Right cardiac atrium (tissue), 5 donors: Measurements from ENCODE around the gene C2orf81. TPM values are rescaled to one million over a fixed set of nuclear protein-coding genes. Genes with fewer than 3 reads are reported as not detected.
A peak's percentile ranks its signal among the peaks of the same experiment; 100 is the strongest.

ENCODE experiments used
- ATAC-seq, 2 donors: fragments of 200-7000 bp; cut with Tn5 transposase; one replicate each; pipeline versions ENCODE4 v1.8.0 to v1.9.1; 2020; ENCODE audit warnings: moderate library complexity in 2 of 2, mild to moderate bottlenecking in 1 of 2
- DNase-seq, 3 donors: peaks; one replicate each; pipeline ENCODE4 v3.0.0-alpha.2; 2020
- H3K27ac ChIP-seq: one replicate; pipeline ENCODE4 v1.5.1; 2013; ENCODE audit warnings: mild to moderate bottlenecking, low read length, control low read depth, moderate library complexity
- H3K27me3 ChIP-seq: one replicate; pipeline ENCODE4 v1.6.1; 2013; ENCODE audit not compliant: control insufficient read depth, insufficient read depth
- H3K4me1 ChIP-seq: one replicate; pipeline ENCODE4 v1.6.1; 2013; ENCODE audit warnings: low read length; ENCODE audit not compliant: control insufficient read depth, insufficient read depth
- H3K4me3 ChIP-seq: one replicate; pipeline ENCODE4 v1.5.1; 2013; ENCODE audit warnings: low read length, control low read depth
- H3K9me3 ChIP-seq: one replicate; pipeline ENCODE4 v1.6.1; 2013; ENCODE audit warnings: low read length; ENCODE audit not compliant: control insufficient read depth
- WGBS: extraction: QIAGEN DNeasy Blood & Tissue Kit; methylation state at CpG from one replicate; pipeline ENCODE4 v1.1.7; 2013; 5-methylcytosine and 5-hydroxymethylcytosine counted together
- intact Hi-C, 4 donors: fragments of 100-400 bp; cut with DNase I; formaldehyde crosslinking; loops; one replicate each; pipeline versions ENCODE4 v1.11.0 to v1.14.0; 2022 to 2023
- polyA plus RNA-seq: library from polyadenylated mRNA; stranded (reverse); fragments of 200-250 nt; gene quantifications from one replicate; pipeline ENCODE4 v1.2.3, GENCODE V29; 2013
- total RNA-seq, 4 donors: library from RNA; stranded (reverse); fragmentation: NEBNext Ultra II Directional; extraction: Animal tissue kit (Norgen Biotek cat#: 25700); gene quantifications; one replicate each; pipeline ENCODE4 v1.2.1, GENCODE V29; 2021
- donor health status: healthy with polysubstance abuse.
- donor health status: DM: no; HTN: yes; CAD: no.
- donor health status: DM: no; HTN: no; CAD: no.
- donor health status: DM: no; HTN: yes; CAD: no; lungs with severe emphysema.
- donor health status: DM: yes; HTN: yes; CAD: no.

Gene C2orf81
- total and polyA plus RNA-seq, 5 donors = 0.88 to 1.6 (median 1.1) TPM

DNA sequence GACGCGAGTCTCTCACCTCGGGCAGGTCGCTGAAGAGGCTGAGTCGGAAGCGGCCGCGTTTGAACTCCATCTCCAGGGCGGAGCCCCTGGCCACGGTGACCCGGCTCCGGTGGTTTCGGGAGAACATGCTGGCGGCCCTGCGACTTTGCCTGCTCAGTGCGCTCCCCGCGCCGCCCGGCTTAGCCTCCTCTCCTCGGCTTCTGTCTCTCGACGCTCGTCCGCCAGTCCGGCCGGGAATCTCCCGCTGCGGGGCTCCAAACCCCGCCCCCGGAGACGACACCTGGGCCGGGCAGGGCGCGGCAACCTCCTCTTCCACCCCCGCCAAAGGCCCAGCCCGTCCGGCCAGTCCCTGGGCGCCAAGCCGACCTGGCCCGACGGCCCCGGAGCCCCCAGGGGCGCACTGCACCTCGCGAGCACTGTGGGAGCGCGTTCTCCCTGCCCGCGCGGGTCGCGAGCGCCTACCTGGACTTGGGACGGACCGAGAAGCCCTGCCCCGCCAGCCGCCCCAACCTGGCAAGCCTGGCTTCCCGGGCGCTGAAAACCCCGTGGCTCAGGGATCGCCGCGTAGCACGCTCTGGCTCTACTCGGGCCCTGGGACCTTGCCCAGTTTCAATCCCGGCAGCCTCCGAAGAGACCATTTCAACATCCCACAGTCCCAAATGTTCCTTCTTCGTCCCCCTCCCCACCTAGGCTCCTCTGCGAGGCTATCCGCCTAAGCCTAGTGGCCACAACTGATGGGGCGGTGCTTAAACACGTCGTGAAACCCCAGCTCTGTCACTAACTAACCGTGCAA, 20.5 kb upstream of the C2orf81 start, which contains the start of gene RTKN:
Gene RTKN (minus strand): TSS at position 248 of the 793 bp plus-strand sequence. CDS start 121 bp downstream, at position 127.
- peak; percentile 3 to 4 for ATAC-seq
- peaks cover 2% of the 10 kb centered on the region for H3K4me1 ChIP-seq
- H3K4me3 ChIP-seq = peak within 1 kb of the TSS; percentile 16
- WGBS = 10% methylated on average over 75 of the region's 75 CpGs
- peak within 1 kb of the TSS; percentile 89 for H3K27ac ChIP-seq
- no peaks in the 10 kb centered on the region for H3K27me3 ChIP-seq
- no peaks in the 10 kb centered on the region for H3K9me3 ChIP-seq
- intact Hi-C loops = no loop called here
- peak; percentile 60 to 82 (median 82) for DNase-seq

- H3K4me3 ChIP-seq = peak overlapping the region; percentile 16
- H3K27me3 ChIP-seq = no peaks in the 10 kb centered on the region
- ATAC-seq = peak; percentile 2 to 3
- H3K4me1 ChIP-seq = peaks cover 2% of the 10 kb centered on the region
- WGBS = 21% methylated on average over 33 of the region's 33 CpGs
- peak in 1 of 3 donors; percentile 73 for DNase-seq
- peak overlapping the region; percentile 89 for H3K27ac ChIP-seq
- H3K9me3 ChIP-seq = no peaks in the 10 kb centered on the region
- intact Hi-C loops = no loop called here
Measured at GRCh38 chr2:74441170-74441689, 19.8 kb upstream of the C2orf81 start.

DNA sequence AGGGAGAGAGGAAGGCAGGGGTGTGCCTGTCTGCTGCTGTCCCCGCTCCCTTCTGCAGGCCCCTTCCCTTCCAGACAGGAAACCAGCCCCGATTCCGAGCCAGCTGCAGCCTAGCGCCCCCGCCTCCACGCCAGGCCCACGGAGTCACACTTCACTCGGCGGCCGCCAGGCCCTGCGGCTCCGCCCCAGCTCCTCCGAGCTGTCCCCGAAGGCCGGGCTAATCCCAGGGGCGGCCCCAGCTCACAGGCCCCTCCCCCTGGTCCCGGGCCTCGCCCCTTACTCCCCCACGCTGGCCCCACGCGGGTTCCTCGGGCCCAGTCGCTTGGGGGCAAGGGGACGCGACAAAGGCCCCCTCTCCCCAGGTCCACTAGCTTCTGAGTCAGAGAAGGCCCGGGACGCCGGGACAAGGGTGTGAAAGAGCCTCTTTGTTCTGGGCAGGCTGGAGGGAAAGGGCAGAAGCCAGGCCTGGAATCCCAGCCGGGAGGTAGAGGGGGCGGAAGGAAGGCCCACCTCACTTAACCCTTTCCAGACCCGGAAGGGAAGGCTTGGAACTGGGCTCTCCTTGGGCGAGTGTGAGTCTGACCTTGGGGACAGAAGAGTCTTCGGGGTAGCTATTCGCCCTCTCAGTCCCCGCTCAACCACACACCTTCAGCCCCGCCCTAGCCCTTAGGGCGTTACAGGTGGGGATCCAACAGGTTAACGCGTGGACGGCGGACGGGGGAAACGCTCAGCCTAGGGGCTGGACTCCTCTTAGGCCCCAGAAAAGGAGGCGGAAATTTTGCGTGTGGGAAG, 19.2 kb upstream of the C2orf81 start:
- peaks cover 2% of the 10 kb centered on the region for H3K4me1 ChIP-seq
- 7% methylated on average over 45 of the region's 45 CpGs for WGBS
- ATAC-seq (peak; percentile 95), DNase-seq (peak; percentile 94 to 97 (median 97))
- H3K4me3 ChIP-seq = peak overlapping the region; percentile 16
- no peaks in the 10 kb centered on the region for H3K9me3 ChIP-seq
- H3K27me3 ChIP-seq = no peaks in the 10 kb centered on the region
- intact Hi-C loops = no loop called here
- peak overlapping the region; percentile 89 for H3K27ac ChIP-seq

DNA sequence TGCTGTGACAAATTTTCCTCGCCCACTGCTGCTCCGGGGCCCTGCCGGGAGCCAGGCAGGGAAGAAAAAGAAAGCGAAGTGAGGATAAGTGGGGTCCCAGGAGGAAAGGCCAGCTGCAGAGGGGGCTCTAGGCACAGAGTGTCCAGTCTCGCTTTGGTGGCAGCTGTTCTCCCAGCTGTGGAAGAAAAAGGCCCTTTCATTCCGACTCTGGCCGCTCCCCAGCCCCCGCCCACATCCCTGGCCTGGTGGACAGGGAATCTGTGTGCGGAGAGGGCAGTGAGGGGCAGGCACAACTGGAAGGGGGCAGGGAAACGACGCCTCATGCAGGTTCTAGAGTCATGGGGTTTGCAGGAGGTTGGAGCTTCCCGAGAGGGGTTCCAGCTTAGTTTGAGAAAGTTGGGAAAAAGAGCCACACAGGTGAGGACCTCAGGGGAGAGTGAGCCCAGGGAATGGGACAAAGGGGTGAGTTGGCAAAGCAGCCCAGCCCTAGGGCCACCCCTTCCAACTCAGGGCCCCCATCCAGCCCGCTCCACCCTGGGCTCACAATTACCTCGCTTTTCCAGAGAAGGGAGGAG, 18.5 kb upstream of the C2orf81 start:
- ATAC-seq (peak; percentile 71 to 75), DNase-seq (peak; percentile 91 to 95 (median 95))
- Histone ChIP-seq H3K27ac (peak overlapping the region; percentile 89), H3K27me3 (no peaks in the 10 kb centered on the region), H3K4me3 (peak overlapping the region; percentile 16), H3K4me1 (peaks cover 2% of the 10 kb centered on the region), H3K9me3 (no peaks in the 10 kb centered on the region)
- intact Hi-C loops = no loop called here
- WGBS = 6% methylated on average over 14 of the region's 14 CpGs

DNA sequence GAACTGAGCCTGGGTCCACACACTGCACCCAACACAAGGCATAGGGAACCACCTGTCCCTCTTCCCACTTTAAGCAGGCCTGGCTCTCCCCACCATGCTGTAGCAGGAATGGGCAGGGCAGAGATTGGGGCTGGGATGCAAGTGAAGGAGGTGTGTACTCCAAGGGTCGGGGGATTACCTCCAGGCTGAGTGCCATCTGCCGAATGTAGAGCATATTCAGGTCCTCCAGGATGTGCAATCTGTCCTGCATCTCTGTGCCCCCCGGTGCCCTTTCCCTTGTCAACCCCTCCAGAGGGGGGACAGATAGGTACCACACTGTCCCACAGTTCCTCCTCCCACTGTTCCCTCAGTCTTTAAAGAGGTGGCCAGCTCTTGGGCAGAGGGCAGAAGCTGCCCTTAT, 18.0 kb upstream of the C2orf81 start:
- Histone ChIP-seq H3K27me3 (no peaks in the 10 kb centered on the region), H3K9me3 (no peaks in the 10 kb centered on the region), H3K4me3 (peak overlapping the region; percentile 16), H3K4me1 (peaks cover 2% of the 10 kb centered on the region), H3K27ac (peak overlapping the region; percentile 18)
- DNase-seq (peak in 1 of 3 donors; percentile 51), ATAC-seq (no peak)
- 18% methylated on average over 3 of the region's 3 CpGs for WGBS
- intact Hi-C loops = no loop called here

DNA sequence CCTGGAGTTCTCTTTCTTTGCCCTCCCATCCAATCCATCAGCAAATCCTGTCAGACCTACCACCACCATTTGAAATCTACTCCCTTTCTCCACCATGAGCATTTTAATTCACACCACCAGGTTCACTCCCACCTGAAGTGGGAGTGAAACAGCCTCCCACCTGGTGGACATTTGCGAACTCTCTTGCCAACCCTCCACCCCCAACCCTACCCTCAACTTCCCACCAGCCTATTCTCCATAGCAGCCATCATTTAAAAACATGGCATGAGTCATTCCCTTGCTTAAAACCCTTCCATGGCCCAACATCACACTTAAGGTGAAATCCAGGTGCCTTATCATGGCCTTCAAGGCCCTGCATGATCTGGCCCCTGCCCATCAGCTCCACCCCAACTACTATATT, 16.8 kb upstream of the C2orf81 start:
- DNase-seq (no peak), ATAC-seq (no peak)
- H3K4me3 ChIP-seq = no peak overlapping the region
- no peaks in the 10 kb centered on the region for H3K27me3 ChIP-seq
- intact Hi-C loops = no loop called here
- no peak overlapping the region for H3K27ac ChIP-seq
- 95% methylated on average over 1 of the region's 1 CpG for WGBS
- H3K4me1 ChIP-seq = peaks cover 2% of the 10 kb centered on the region
- H3K9me3 ChIP-seq = no peaks in the 10 kb centered on the region

DNA sequence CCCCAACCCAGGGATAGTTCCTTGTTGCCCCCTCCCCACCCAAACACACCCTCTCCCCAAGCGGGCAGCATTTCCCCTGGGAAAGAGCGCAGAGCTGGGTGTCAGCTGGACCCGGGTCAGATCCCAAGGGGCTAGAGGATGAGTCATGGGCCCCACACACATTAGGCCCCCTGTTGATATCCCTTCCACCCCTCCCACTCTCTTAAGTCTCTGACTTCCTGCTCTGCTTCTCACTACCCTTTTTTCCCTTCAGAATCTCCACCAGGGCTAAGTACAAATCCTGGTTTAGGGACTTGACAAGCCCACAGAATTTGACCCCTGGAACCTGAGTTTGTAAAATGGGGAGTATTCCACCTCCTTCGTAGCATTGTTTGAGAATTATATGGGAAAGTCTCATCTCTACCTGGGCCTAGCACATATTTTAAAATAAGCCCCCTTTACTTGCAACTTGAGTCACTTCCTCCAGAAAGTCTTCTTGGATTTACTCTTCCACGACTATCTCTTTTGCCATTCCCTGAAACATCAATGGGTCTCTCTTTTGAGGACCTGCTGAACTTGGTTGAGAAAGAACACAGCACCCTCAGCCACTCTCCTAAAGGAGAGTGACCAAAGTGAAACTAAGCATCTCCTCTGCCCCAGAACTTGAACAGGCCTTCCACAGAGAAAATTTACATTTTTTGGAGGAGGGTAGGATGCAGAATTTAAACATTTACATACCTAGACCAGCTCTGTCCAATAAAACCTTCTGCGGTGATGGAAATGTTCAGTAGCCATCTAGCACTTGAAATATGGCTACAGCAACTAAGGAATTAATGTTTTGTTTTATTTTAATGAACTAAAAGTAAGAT, 15.7 kb upstream of the C2orf81 start:
- Histone ChIP-seq H3K4me1 (peaks cover 2% of the 10 kb centered on the region), H3K4me3 (no peak overlapping the region), H3K27ac (no peak overlapping the region), H3K27me3 (no peaks in the 10 kb centered on the region), H3K9me3 (no peaks in the 10 kb centered on the region)
- 65% methylated on average over 6 of the region's 6 CpGs for WGBS
- DNase-seq = peak in 1 of 3 donors; percentile 41
- ATAC-seq = no peak
- intact Hi-C loops = no loop called here

DNA sequence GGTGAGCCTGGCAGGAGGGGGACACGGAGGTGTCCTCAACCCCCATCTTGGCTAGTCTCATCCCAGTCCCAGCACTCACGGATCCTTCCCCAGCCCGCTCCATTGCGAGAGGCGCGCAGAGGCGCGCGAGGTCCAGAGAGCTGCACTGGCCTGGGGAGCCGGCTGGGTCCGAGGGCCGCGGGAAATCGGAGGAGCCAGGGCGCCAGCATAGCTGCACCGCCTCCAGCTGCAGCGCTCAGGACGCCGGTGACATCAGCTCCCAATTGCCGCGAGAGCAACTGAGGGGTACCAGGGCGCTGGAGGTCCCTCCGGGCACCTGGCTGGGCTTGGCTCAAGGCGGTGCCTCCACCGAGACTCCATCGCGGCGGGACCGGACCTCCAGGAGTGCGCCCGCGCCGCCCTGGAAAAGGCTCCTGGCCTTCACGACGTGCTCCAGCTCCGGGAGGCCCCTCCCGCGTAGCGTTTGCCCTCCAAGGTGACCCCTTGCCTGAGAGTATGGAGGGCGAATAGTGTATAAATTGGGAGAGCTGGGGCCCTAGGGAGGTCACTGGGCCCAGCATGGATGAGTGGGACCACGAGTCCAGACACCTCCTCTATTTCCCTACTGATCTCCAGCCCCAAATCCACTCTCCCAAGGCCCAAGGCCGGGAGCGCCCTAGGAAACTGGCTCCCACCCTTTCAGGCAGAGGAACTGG, 14.8 kb upstream of the C2orf81 start:
- Histone ChIP-seq H3K4me1 (peaks cover 2% of the 10 kb centered on the region), H3K27ac (no peak overlapping the region), H3K27me3 (no peaks in the 10 kb centered on the region), H3K4me3 (no peak overlapping the region), H3K9me3 (no peaks in the 10 kb centered on the region)
- ATAC-seq (no peak), DNase-seq (peak in 1 of 3 donors; percentile 53)
- intact Hi-C loops = no loop called here
- WGBS = 70% methylated on average over 43 of the region's 43 CpGs

DNA sequence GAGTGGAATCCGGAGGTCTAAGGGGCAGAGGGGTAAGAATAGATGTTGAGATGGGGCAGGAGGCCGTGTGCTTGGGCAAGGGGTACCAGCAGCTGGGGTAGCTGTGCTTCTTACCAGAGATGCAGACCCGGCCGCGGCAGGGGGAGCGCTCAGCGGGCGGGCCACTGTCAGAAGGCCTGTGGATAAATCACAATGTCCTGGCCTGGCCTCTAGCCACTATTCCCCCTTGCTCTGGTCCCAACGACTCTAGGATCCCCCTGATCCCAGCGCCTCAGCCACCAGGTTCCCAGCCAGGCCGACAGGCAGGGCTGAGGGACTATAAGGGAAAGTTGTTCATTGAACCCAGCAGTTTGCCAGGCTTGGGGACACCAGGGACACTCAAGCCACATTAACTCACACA, 9.1 kb upstream of the C2orf81 start:
- DNase-seq (no peak), ATAC-seq (no peak)
- Histone ChIP-seq H3K4me1 (no peaks in the 10 kb centered on the region), H3K4me3 (no peak overlapping the region), H3K27me3 (no peaks in the 10 kb centered on the region), H3K27ac (no peak overlapping the region), H3K9me3 (no peaks in the 10 kb centered on the region)
- 86% methylated on average over 11 of the region's 11 CpGs for WGBS
- intact Hi-C loops = no loop called here
